ENCODE results near the gene DPH2. TPM values are rescaled to one million over a fixed set of nuclear protein-coding genes. Genes with fewer than 3 reads are reported as not detected.

The DPH2 gene
- polyA plus RNA-seq, 3 donors: 13.0 to 23.6 (median 14.1) TPM

- peak within 1 kb of the TSS; percentile 79 for H3K4me2 ChIP-seq (replicated peaks; ENCODE audit: extremely low read depth, low read length, poor library complexity, severe bottlenecking)
- H3K36me3 ChIP-seq (replicated peaks in 1 of 2; ENCODE audit: control insufficient read depth in 1 of 2, insufficient read depth in 2 of 2, low read length in 2 of 2): peaks cover 25 to 37% of the 10 kb centered on the region in 2 donors
- H4K20me1 ChIP-seq (ENCODE audit: insufficient read depth, low read length): peaks cover 41% of the 10 kb centered on the region
- H3K4me1 ChIP-seq (ENCODE audit: control insufficient read depth in 1 of 2, insufficient read depth in 2 of 2, low read length in 2 of 2): peaks cover 50 to 59% of the 10 kb centered on the region in 2 donors
- H3K4me3 Mint-ChIP-seq: peak within 1 kb of the TSS; percentile 98 to 99
- intact Hi-C loops (cut with micrococcal nuclease): loop anchor here (1.0 to 10.0 kb wide), 4 partner anchors 28 to 380 kb away; partner anchors contain the start of genes IPO13 (in 2 of the 2), ERI3 (in 1 of the 2) and KDM4A (in 1 of the 2)
- H3K27ac Mint-ChIP-seq: peak within 1 kb of the TSS; percentile 95 to 97 (median 96)
- H3K27me3 Mint-ChIP-seq (ENCODE audit: low read depth in 3 of 3): peaks cover 2 to 8% (median 2%) of the 10 kb centered on the region in 3 donors
- peak; percentile 21 for TF ChIP-seq CTCF (IDR thresholded peaks at IDR 0.05)
- peak; percentile 94 to 95 (median 94) for DNase-seq
- H3K4me1 Mint-ChIP-seq: peaks cover 53% of the 10 kb centered on the region
- H3K4me3 ChIP-seq (replicated peaks in 1 of 3; ENCODE audit: low read depth in 2 of 3, low read length in 3 of 3): peak within 1 kb of the TSS; percentile 86 to 98 (median 97)
- H3K9me3 ChIP-seq (replicated peaks in 1 of 2; ENCODE audit: control insufficient read depth in 1 of 2, insufficient read depth in 1 of 2, low read length in 2 of 2): no peaks in the 10 kb centered on the region
- peak within 1 kb of the TSS; percentile 99 for H2AFZ ChIP-seq (ENCODE audit: insufficient read depth, low read depth, low read length, poor library complexity, severe bottlenecking)
- peak within 1 kb of the TSS; percentile 100 for H3K9ac ChIP-seq (ENCODE audit: insufficient read depth, low read length, poor library complexity, severe bottlenecking)
- H3K36me3 Mint-ChIP-seq: peaks cover 35 to 42% of the 10 kb centered on the region in 2 donors
- H3K27ac ChIP-seq (ENCODE audit: low read depth in 1 of 2, low read length in 2 of 2): peak within 1 kb of the TSS; percentile 97 to 99
- WGBS (ENCODE audit: insufficient coverage): under 1% methylated on average over 85 of the region's 93 CpGs
- no peaks in the 10 kb centered on the region for H3K27me3 ChIP-seq (ENCODE audit: control insufficient read depth in 2 of 2, insufficient read depth in 2 of 2, low read length in 2 of 2)
- peaks cover 48% of the 10 kb centered on the region for H3K79me2 ChIP-seq (ENCODE audit: insufficient read depth, low read length)
- H3K9me3 Mint-ChIP-seq: peaks cover 0 to 1% (median 0%) of the 10 kb centered on the region in 7 donors
Measured at GRCh38 chr1:43974443-43975248, 4.8 kb downstream of the DPH2 start, which contains the start of gene ATP6V0B. ATP6V0B (plus strand) TSS chr1:43974960; CDS start chr1:43975041, 81 bp downstream.

GRCh38 chr1:43975249-43975961 is 5.6 kb downstream of the DPH2 start:
- 0% methylated on average over 28 of the region's 34 CpGs for WGBS (ENCODE audit: insufficient coverage)
- Histone ChIP-seq H3K9ac (ENCODE audit: insufficient read depth, low read length, poor library complexity, severe bottlenecking) (peak overlapping the region; percentile 100), H2AFZ (ENCODE audit: insufficient read depth, low read depth, low read length, poor library complexity, severe bottlenecking) (peak overlapping the region; percentile 99), H3K79me2 (ENCODE audit: insufficient read depth, low read length) (peaks cover 43% of the 10 kb centered on the region), H3K4me1 (ENCODE audit: control insufficient read depth in 1 of 2, insufficient read depth in 2 of 2, low read length in 2 of 2) (peaks cover 48 to 61% of the 10 kb centered on the region in 2 donors), H3K4me2 (replicated peaks; ENCODE audit: extremely low read depth, low read length, poor library complexity, severe bottlenecking) (peak overlapping the region; percentile 79), H3K36me3 (replicated peaks in 1 of 2; ENCODE audit: control insufficient read depth in 1 of 2, insufficient read depth in 2 of 2, low read length in 2 of 2) (peaks cover 25 to 37% of the 10 kb centered on the region in 2 donors), H3K4me3 (replicated peaks in 1 of 3; ENCODE audit: low read depth in 2 of 3, low read length in 3 of 3) (peak overlapping the region; percentile 86 to 98 (median 97)), H3K27me3 (ENCODE audit: control insufficient read depth in 2 of 2, insufficient read depth in 2 of 2, low read length in 2 of 2) (no peaks in the 10 kb centered on the region), H3K27ac (ENCODE audit: low read depth in 1 of 2, low read length in 2 of 2) (peak overlapping the region; percentile 97 to 99), H3K9me3 (replicated peaks in 1 of 2; ENCODE audit: control insufficient read depth in 1 of 2, insufficient read depth in 1 of 2, low read length in 2 of 2) (no peaks in the 10 kb centered on the region), H4K20me1 (ENCODE audit: insufficient read depth, low read length) (peaks cover 45% of the 10 kb centered on the region)
- Mint-ChIP-seq H3K27ac (peak overlapping the region; percentile 95 to 97 (median 96)), H3K27me3 (ENCODE audit: low read depth in 3 of 3) (peaks cover 3 to 8% (median 4%) of the 10 kb centered on the region in 3 donors), H3K9me3 (peaks cover 0 to 1% (median 0%) of the 10 kb centered on the region in 7 donors), H3K4me3 (peak overlapping the region; percentile 98 to 99), H3K4me1 (peaks cover 55% of the 10 kb centered on the region), H3K36me3 (peaks cover 35 to 42% of the 10 kb centered on the region in 2 donors)
- peak; percentile 77 to 85 (median 83) for DNase-seq
- no peak for TF ChIP-seq CTCF (IDR thresholded peaks at IDR 0.05)
- intact Hi-C loops (cut with micrococcal nuclease): loop anchor here in 1 of 2 donors (2.0 to 10.0 kb wide), 3 partner anchors 29 to 379 kb away; partner anchors contain the start of genes ERI3, IPO13 and KDM4A
